NCI-H510A treated with DMSO at 0.1 percent for 48 hours (cell line): ENCODE data around the gene CTXN3.

Experiments
- DNase-seq: peaks from one replicate; lab custom pipeline; 2025; lab: John Stamatoyannopoulos, UW

CTXN3 gene

DNA sequence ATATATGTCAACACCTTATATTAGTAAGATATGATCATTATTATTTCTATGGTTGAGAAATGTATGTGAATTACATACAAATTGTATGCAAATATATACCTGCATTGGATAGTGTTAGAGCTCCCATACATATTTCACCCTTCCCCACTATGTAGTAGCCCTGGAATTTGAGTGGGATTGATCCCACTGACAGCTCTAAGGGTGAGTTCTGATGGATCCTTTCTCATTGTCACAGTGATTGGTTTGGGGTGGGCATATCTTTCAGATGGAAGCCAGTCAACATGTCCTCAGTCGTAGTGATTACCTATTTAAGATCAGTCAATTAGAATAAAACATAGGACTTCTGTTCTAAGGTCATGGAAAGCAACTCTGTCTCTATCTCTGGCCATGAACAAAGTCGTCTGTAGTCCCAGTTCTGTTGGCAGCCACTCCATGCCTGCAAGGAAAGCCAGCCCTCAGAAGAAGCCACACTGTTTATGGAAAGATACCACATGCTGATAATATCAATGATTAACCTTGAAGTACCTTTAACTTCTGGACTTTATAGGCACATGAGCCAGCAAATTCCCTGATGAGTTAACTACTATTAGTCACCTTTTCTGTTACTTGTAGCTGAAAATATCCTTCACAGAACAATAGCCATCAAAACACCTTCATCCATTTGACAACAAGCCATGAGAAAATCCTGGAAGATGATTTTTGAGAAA lies 49.2 kb downstream of the CTXN3 start:
- no peak for DNase-seq

DNA sequence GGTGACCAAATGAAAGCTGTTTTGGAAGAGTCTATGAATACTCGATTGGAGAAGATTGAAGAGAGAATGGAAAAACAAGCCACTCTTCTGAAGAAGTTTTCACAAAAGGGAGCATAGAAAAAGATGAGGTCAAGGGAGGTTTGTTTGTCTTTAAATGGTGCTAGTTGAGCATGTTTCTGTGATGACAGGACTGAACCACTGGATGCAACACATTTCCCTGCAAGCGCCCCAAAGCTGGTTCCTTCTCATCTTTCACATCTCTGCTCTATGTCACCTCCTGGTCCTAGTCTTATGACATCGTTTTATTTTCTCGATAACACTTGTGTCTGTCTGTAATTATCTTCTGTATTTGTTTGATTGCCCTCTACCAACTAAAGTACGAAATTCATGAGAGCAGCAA lies 50.5 kb downstream of the CTXN3 start:
- DNase-seq = no peak

DNA sequence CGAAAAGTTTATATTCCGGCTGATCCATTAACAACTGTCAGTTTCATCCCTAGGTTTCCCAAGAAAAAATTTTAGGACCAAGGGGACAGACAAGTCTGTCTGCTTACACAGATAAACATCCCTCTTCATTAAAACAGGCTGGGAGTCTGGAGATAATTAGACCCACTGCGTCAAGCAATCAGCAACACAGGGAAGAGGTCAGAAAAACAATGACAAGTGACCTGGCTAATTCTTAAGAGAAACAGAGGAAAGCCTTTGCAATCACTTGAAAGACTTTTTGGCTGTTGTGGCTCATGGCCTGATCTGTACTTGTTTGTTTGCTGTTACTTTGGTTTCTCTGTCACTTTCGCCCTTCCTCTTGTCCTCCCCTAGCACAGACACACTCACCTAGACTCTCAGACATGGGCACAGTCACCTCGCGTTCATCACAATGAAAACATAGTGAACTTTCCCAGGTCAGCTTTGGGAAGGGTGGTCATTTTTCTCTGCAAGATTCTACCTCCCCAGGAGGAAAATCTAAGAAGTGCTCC lies 51.4 kb downstream of the CTXN3 start:
- no peak for DNase-seq

DNA sequence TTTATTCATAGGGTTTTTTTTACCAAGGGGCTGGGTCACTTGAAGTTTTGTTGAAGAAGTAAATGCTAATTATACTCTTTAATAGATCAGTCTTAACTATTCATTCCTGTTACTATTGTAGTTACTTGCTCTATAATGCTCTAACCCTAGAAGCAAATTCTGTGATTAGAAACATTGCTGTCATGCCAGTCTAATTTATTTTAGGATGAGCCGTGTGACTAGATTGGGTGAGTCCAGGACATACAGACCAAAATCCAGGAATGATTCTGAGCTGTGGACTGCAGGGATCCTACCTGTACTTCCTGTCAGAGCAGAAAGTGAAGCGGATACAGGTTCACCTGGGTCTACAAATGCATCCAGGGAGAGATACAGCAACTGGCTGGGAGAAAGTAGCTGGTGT lies 53.6 kb downstream of the CTXN3 start:
- DNase-seq = no peak

DNA sequence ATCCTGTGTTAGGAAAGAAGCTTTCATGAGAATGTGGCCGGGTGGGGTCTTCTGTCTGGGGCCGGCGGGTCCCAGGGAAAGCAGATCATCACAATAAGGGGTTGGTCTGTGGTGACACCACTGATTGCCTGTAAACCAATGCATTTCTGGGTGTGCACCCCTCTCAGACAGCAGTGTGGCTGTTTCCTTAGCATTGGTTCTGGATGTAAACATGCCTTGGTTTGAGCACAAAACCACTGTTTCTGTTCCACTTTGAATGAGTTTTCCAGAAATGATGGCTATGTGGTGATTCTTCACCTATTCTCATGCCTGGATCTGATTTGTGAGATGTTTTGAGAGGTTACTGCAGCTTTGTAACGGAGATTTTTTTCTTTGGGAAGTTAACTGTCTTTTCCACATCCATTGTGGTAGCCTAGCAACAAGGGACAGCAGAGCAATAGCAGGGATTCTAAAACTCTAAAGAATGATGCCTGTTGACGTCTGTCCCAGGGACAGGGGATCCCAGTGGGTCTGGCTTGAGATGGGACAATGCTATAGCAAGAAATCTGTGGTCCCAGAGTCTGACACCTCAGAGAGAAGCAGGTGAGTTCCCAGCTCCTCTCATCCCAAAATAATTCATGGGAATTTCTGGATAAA lies 54.2 kb downstream of the CTXN3 start, which contains the start of gene CCDC192:
Gene CCDC192 (plus strand): TSS at position 466 of the 636 bp plus-strand sequence. CDS start 55 bp downstream, at position 521.
- no peak for DNase-seq

DNA sequence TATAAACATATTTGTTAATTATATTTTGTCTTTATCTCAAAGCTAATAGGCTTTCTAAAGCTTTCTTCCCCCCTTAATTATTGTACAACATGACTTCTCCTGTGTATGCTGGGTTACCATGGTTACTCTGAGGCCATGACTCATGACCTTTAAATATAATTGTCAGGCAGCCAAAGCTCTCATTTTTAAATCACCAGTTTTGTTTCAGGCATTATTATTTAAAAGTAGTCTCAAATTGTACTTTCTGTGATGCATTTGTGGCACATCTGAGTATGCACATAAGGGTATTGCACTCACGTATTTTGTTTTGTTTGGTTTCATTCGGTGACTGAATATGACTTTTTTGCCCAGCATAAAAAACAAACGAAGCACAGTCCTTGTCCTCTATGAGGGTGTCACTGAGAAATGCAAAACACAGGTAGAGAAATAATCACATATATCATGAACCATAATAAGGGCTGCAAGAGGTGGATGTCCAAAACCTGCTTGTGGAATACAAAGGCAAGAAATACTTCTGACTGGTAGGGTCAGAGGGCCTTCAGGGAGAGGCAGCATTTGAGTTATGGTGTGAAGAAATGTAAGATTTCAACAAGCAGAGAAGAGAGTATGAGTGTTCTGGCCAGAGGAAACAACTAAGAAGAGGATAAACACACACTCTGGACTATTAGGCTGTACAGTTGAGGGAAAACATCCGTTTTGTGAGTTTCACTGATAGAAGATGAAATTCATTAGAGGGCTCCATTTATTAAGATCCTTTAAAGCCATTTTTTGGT lies 56.4 kb downstream of the CTXN3 start:
- DNase-seq = no peak

DNA sequence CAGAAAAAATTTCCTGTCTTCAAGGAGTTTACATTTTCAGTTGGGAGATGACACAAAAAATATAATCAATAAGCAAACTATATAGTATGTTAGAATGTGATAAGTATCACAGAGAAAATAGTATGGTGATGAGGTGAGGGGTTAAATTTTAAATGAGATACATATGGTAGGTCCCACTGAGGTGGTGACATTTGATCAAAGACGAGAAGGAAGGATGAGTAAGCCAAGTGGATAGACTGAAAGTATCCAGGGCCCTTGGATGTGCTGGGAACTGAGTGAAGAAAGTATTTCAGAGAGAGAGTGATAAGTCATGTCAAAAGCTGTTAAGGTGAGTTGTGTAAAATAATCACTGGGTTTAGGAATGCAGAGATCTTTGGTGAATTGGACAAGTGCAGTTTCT lies 57.8 kb downstream of the CTXN3 start:
- no peak for DNase-seq

DNA sequence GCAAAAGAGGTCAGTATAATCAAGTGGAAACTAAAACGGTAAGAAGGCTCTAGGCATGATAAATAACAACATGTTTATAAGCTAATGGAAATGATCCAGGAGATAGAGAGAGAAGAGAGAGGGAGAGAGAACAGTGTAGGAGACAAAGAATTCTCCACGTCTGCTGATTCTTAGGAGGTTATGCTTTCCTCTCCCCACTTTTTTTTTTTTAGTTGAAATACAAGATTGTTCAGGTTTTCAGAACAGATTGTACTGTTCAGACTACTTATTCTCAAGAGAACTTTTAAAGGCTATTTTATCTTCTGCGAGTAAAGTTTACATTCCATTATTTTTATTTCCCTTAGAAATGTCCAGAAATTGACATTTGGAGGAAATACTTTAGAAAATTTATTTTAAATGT lies 58.3 kb downstream of the CTXN3 start:
- DNase-seq = no peak
